Vagina (tissue), 2 donors: ENCODE data around the gene TOMM40. TPM values are rescaled to one million over a fixed set of nuclear protein-coding genes. Genes with fewer than 3 reads are reported as not detected.
A peak's percentile ranks its signal among the peaks of the same experiment; 100 is the strongest.
"Not testable (repeated sequence)": the region's sequence is repeated elsewhere in the genome, so short reads cannot be mapped to it uniquely, and the experiment has no call there.

Experiments used
- DNase-seq, 2 donors: peaks; one replicate each; pipeline ENCODE4 v3.0.0-alpha.2; 2017; ENCODE audit errors: extremely low spot score in 2 of 2
- H3K27ac ChIP-seq: fragments of 200-600 bp; sonication (generic); one replicate; pipeline ENCODE4 v1.5.1; 2019
- H3K27me3 ChIP-seq: fragments of 200-600 bp; sonication (generic); one replicate; pipeline ENCODE4 v1.5.1; 2019
- H3K36me3 ChIP-seq, 2 donors: fragments of 200-600 bp; sonication (generic); one replicate each; pipeline ENCODE4 v1.5.1; 2017 to 2019
- H3K4me1 ChIP-seq: fragments of 200-600 bp; sonication (generic); one replicate; pipeline ENCODE4 v1.5.1; 2019
- H3K4me3 ChIP-seq, 2 donors: fragments of 200-600 bp; sonication (generic); 1 replicate in 1 of 2; 2 replicates in 1 of 2; pipeline ENCODE4 v1.5.1; 2016 to 2019
- H3K9me3 ChIP-seq: fragments of 200-600 bp; sonication (generic); one replicate; pipeline ENCODE4 v1.5.1; 2019
- CTCF ChIP-seq, 3 experiments: fragments of 450-650 bp in 2 of 3; fragments of 200-600 bp in 1 of 3; sonication (generic) in 1 of 3; IDR thresholded peaks; one replicate each; pipeline ENCODE4 v1.5.1; 2017 to 2019; ENCODE audit warnings: antibody characterized with exemption in 3 of 3, mild to moderate bottlenecking in 2 of 3, moderate library complexity in 2 of 3
- POLR2A ChIP-seq, 2 donors: fragments of 450-650 bp; IDR thresholded peaks; one replicate each; pipeline ENCODE4 v1.6.1; 2017; ENCODE audit warnings: antibody characterized with exemption in 2 of 2, mild to moderate bottlenecking in 2 of 2, moderate library complexity in 2 of 2
- POLR2AphosphoS5 ChIP-seq, 2 donors: sonication (generic); formaldehyde crosslinking; IDR thresholded peaks; one replicate each; pipeline ENCODE4 v1.9.0; 2017; ENCODE audit warnings: antibody characterized with exemption in 2 of 2, mild to moderate bottlenecking in 2 of 2, low read depth in 1 of 2; ENCODE audit not compliant: insufficient read depth in 1 of 2
- intact Hi-C: fragments of 100-400 bp; cut with DNase I; formaldehyde crosslinking; loops from one replicate; pipeline ENCODE4 v1.15.1; 2023
- total RNA-seq: library from RNA; depleted of rRNA; stranded (reverse); fragments of >200 nt; gene quantifications from one replicate; pipeline ENCODE4 v1.2.3, GENCODE V29; 2016

The TOMM40 gene
- total RNA-seq, 1 donor from 2014 or later, result 31.4 TPM

GRCh38 chr19:44912854-44913253 is 21.8 kb downstream of the TOMM40 start:
- H3K4me3 ChIP-seq, result no peak overlapping the region
- peaks cover 28% of the 10 kb centered on the region for H3K4me1 ChIP-seq
- H3K36me3 ChIP-seq, result no peaks in the 10 kb centered on the region
- no peaks in the 10 kb centered on the region for H3K9me3 ChIP-seq
- TF ChIP-seq POLR2A (IDR thresholded peaks at IDR 0.05) (no peak), POLR2AphosphoS5 (IDR thresholded peaks at IDR 0.05; ENCODE audit: insufficient read depth in 1 of 2, low read depth in 1 of 2) (peak in 1 of 2 donors; percentile 25)
- intact Hi-C loops, result no loop called here
- DNase-seq, result no peak
- H3K27me3 ChIP-seq, result no peaks in the 10 kb centered on the region
- peak overlapping the region; percentile 36 for H3K27ac ChIP-seq

GRCh38 chr19:44913512-44914432 is 22.7 kb downstream of the TOMM40 start:
- H3K36me3 ChIP-seq, intact Hi-C loops, H3K4me3 ChIP-seq, H3K27me3 ChIP-seq, DNase-seq, H3K9me3 ChIP-seq: not testable (repeated sequence)
- Histone ChIP-seq H3K27ac (peak overlapping the region; percentile 66), H3K4me1 (peaks cover 28% of the 10 kb centered on the region)

- Histone ChIP-seq H3K27ac (peak within 1 kb of the TSS; percentile 66), H3K4me1 (peaks cover 28% of the 10 kb centered on the region), H3K4me3 (peak within 1 kb of the TSS; percentile 38 to 44)
- intact Hi-C loops, H3K36me3 ChIP-seq, H3K27me3 ChIP-seq, H3K9me3 ChIP-seq, DNase-seq: not testable (repeated sequence)
- peak in 1 of 2 donors; percentile 43 for TF ChIP-seq POLR2AphosphoS5 (IDR thresholded peaks at IDR 0.05; ENCODE audit: insufficient read depth in 1 of 2, low read depth in 1 of 2)
Observed at GRCh38 chr19:44914433-44915206, 23.6 kb downstream of the TOMM40 start, which contains the start of gene APOC1. Gene APOC1 (plus strand): TSS chr19:44914608. CDS start chr19:44914892, 284 bp downstream.

- peak overlapping the region; percentile 71 for H3K27ac ChIP-seq
- H3K4me1 ChIP-seq, result peaks cover 28% of the 10 kb centered on the region
- intact Hi-C loops, result no loop called here
- H3K9me3 ChIP-seq, result no peaks in the 10 kb centered on the region
- no peaks in the 10 kb centered on the region for H3K27me3 ChIP-seq
- no peak for TF ChIP-seq CTCF (IDR thresholded peaks at IDR 0.05)
- TF ChIP-seq POLR2AphosphoS5 (IDR thresholded peaks at IDR 0.05; ENCODE audit: insufficient read depth in 1 of 2, low read depth in 1 of 2), result no peak
- no peak for TF ChIP-seq POLR2A (IDR thresholded peaks at IDR 0.05)
- DNase-seq, result no peak
- H3K4me3 ChIP-seq, result no peak overlapping the region
- no peaks in the 10 kb centered on the region for H3K36me3 ChIP-seq
Observed at GRCh38 chr19:44924243-44924725, 33.2 kb downstream of the TOMM40 start.

- Histone ChIP-seq H3K27me3 (no peaks in the 10 kb centered on the region), H3K27ac (peak overlapping the region; percentile 71), H3K4me3 (no peak overlapping the region), H3K9me3 (no peaks in the 10 kb centered on the region), H3K36me3 (no peaks in the 10 kb centered on the region), H3K4me1 (peaks cover 28% of the 10 kb centered on the region)
- TF ChIP-seq POLR2AphosphoS5 (IDR thresholded peaks at IDR 0.05; ENCODE audit: insufficient read depth in 1 of 2, low read depth in 1 of 2) (peak in 1 of 2 donors; percentile 79), POLR2A (IDR thresholded peaks at IDR 0.05) (no peak)
- DNase-seq, result no peak
- intact Hi-C loops, result no loop called here
Observed at GRCh38 chr19:44925114-44925891, 34.2 kb downstream of the TOMM40 start.

GRCh38 chr19:44926245-44927077 is 35.4 kb downstream of the TOMM40 start:
- H3K4me3 ChIP-seq, result peak overlapping the region in 1 of 2 donors; percentile 36
- intact Hi-C loops, H3K27me3 ChIP-seq, DNase-seq, H3K36me3 ChIP-seq, H3K9me3 ChIP-seq: not testable (repeated sequence)
- peak overlapping the region; percentile 71 for H3K27ac ChIP-seq
- H3K4me1 ChIP-seq, result peaks cover 28% of the 10 kb centered on the region
